ENCODE measurements around the gene SLC16A3.
"Not testable (repeated sequence)": the region's sequence is repeated elsewhere in the genome, so short reads cannot be mapped to it uniquely, and the experiment has no call there.

Gene SLC16A3

GRCh38 chr17:82203920-82204319 is 24.9 kb upstream of the SLC16A3 start:
- DNase-seq, result no peak

DNA sequence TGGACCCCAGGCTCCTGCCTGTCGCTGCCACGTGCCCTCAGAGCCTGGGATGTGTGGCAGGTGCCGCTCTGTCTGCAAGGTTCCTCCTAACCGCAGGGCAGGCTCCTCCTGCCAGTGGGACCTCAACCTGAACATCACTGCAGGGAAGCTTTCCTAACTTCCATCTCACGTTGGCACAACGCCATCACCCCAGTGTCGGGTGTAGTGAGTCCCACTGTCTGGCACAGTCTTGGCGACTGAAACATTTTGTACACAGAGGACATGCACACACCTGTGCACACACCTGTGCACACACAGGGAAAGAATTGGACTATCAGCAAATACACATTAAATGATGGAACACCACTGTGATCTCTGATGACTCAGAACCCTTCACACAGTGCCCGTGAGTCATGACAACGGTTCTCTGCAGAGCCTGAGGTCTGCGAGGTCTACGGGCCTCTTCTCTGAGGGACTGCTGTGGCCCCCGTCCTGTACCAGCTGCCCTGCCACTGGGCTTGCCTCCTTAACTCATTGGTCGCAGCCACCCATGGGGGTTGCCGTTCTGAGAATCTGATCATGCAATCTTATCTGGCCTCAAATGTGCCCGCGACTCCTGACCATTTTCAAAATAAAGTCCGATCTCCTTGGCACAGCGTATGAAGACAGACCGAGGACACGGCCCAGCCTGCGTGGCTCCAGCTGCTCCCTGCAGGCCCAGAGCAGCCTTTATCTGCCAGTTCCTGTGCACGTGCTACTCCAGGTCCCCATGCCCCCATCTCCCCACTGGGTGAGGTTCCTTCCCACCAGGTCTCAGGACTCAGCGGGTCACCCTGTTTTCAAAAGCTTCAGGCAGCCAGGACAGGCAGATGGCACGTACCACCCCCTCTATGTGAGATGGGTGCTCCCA is 23.8 kb upstream of the SLC16A3 start:
- no peak for DNase-seq

GRCh38 chr17:82205720-82206508 is 22.9 kb upstream of the SLC16A3 start:
- DNase-seq, result peak; percentile 64

GRCh38 chr17:82210655-82211054 is 18.2 kb upstream of the SLC16A3 start:
- not testable (repeated sequence) for DNase-seq

DNA sequence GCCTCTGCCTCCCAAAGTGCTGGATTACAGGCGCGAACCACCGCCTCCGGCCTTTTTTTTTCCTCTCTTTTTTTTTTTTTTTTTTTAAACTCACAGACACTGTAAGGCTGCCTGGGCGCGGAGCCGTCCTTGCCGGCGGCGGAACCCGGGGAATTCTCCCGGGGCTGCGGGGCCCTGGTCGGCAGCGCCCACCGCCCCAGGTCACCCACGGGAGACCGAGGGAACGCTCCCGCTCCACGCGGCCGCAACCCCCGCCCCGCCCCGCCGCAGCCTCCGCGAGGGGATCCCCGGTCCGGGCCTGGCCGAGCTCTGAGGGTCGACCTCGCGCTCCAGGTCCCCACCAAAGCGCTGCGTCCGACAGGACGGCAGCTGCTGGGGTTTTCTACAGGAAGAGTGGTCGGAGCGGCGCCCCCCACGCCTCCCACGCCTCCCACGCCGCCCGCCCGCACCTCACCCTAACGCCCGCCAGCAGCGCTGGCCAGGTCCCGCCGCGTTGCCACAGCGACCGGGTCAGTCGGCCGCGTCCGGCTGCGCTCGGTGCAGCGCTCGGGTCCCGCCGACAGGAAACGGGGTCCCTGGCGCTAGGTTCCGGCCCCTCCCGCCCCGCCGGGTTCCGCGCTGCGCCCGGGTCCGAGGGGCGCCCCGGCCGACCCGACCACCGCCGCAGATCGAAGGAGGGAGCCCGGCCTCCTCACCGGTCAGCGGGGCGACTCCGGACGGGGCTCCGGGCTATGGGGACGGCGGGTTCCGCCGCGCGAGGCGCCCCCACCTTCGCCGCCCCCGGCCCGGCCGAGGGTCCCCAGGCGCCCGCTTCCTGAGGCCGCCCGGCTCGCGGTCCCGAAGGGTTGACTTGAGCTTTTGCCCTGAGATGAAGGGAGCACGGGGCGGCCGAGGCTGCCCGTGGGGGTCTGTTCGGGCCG is 16.3 kb upstream of the SLC16A3 start, which contains the start of gene CCDC57:
Gene CCDC57 (minus strand): TSS at position 512 of the 920 bp plus-strand sequence. CDS start 10,898 bp downstream, outside the sequence.
- DNase-seq, result peak; percentile 86

GRCh38 chr17:82213251-82214011 is 15.4 kb upstream of the SLC16A3 start:
- DNase-seq, result peak; percentile 86

- DNase-seq, result no peak
Measured at GRCh38 chr17:82214012-82214628, 14.7 kb upstream of the SLC16A3 start.

GRCh38 chr17:82215095-82215971 is 13.5 kb upstream of the SLC16A3 start:
- DNase-seq, result peak; percentile 16

DNA sequence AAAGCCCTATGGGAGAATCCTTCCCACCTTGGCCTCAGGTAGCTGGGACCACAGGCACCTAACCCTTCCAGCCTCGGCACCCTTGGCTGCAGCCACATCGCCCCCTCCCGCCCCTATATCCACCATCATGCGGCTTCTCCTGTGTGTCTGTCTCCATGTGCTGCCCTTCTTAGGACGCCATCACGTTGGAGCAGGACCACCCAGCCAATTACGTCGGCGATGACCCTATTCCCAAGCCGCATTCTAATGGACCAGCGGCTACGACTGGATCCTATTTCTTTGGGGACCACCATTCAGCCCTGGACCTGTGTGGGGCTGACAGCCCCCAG is 12.9 kb upstream of the SLC16A3 start:
- no peak for DNase-seq

DNA sequence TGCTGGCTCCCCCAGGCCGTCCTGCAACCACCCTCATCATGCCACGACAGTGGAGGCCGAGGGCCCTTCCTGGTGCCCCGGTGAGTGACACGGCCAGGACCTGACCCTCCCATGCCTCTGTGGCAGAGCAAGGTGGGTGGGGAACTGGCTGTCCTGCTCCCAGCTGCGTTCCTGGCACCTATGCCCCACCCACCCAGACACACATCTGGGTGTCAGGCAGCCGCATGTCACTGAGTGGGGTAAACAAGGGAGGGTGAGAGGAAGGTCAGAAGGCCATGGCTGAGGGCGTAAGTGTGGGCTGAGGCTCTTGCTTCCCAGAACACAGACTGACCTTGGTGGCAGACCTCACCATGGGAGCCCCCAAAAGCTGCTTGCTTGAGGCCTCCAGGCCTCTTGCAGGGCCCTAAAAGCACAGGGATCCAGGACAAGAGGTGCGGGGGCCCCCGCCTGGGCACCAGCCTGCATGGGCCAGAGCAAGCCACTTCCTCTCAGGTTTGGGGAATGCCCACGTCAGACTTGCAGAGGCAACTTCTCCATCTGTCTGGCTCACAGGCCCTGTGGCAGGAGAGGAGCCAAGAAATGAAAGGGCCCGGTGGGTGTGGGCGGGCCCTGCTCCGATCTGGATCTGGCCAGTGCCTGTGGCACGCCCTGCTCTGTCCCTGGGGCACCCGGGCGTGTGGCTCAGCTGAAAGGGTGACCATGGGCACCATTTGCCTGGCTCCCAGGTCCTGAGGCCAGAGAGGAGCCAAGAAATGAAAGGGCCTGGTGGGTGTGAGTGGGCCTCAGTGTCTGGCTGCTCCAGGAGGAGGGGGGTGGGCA is 12.3 kb upstream of the SLC16A3 start:
- DNase-seq, result no peak

- no peak for DNase-seq
Measured at GRCh38 chr17:82217120-82217529, 11.7 kb upstream of the SLC16A3 start.

DNA sequence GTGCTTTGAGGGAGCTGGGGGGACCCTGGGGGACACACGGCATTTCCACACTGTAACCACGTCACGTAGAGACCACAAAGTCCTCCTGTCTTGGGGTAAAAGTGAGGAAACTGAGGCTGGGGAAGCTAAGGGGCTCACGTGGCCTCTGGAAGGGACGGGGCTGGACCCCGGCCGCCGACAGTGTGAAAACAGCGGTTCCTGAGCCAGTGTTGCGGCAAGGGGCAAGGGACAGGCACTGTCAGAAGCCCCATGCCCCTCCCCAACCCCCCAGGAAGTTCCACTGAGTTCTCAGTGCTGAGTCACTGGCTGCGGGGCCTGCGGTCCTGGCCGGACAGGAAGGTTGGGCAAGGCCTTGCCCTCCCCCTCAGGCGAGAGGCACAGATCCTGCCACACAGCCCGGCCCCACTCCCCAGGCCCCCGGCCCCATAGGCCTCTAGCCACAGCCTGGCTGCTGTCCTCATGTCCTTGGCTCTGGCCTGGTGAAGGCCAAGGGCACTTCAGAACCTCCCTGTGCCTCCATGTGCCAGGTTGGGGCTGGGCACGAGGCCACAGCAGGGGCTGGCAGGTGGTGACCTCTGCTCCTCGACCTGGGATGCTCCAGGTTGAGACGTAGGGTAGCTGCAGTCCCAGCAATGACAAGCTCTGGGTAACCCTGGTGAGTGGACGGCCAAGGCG is 11.2 kb upstream of the SLC16A3 start:
- no peak for DNase-seq

- DNase-seq, result no peak
Measured at GRCh38 chr17:82218349-82219075, 10.3 kb upstream of the SLC16A3 start.

- no peak for DNase-seq
Measured at GRCh38 chr17:82219083-82219482, 9.8 kb upstream of the SLC16A3 start.

- DNase-seq, result no peak
Measured at GRCh38 chr17:82219753-82220709, 8.8 kb upstream of the SLC16A3 start.

DNA sequence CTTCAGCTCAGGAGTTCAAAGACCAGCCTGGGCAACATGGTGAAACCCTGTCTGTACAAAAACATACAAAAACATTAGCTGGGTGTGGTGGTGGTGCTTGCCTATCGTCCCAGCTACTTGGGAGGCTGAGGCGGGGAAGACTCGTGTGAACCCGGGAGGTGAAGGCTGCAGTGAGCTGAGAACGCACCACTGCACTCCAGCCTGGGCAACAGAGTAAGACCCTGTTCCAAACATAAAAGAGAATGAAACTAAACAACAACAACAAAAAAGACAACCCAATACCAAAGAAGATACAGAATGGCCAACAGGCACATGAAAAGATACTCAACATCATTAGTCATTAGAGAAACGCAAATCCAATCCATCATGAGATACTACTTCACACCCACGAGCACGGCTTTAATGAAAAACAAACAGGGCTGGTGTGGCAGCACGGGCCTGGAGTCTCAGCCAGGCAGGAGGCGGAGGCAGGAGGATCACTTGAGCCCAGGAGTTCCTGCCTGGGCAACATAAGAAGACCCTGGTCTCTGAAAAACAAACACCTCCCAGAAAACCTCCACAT is 7.4 kb upstream of the SLC16A3 start:
- no peak for DNase-seq

Measured in right kidney (tissue), 1 donor.